GM19467 (cell line): ENCODE results near the gene MLC1.

Source experiments
- ATAC-seq: cut with Tn5 transposase; IDR thresholded peaks from one replicate; pipeline ENCODE4 v1.9.1; 2021; ENCODE audit warnings: mild to moderate bottlenecking, moderate library complexity; ENCODE audit not compliant: unreplicated experiment

MLC1 gene

DNA sequence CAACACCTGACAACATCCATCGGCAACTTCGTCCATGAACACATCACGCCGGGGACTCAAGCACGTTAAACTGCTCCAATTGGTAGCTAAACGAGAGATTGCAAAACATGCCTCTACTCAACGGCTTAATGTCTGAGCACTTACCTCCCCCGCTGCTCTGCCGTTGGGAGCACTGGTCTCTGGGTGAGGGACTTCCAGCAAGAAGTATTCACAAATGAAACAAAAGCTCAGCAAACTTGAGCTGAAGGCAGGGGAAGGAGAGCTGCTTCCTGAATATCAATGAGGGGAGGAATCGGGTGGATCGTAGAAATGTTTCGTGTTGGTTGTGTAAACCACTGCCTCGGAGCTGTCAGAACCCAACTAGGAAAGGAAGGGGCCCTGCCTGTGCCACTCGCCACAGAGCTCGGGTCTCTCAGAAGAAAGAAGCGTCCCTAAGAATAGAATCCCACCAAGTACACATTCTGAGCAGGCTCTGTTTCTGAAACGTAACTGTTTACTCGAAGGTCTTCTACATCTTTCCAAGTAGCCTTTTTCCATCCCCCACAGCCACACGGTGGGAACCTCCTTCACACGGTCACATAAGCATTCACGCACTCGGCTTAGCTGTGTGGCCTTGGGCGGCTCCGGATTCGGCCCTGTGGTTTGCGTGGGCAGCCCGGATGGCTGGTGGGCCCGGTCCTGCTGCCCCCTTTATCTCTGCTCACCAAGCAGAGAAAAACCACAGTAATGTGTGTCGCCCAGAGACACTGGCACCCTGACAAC, at the start of gene MLC1:
MLC1 (minus strand) TSS at position 216 of the 762 bp plus-strand sequence. CDS start 524 bp downstream, outside the sequence.
- no peak for ATAC-seq

DNA sequence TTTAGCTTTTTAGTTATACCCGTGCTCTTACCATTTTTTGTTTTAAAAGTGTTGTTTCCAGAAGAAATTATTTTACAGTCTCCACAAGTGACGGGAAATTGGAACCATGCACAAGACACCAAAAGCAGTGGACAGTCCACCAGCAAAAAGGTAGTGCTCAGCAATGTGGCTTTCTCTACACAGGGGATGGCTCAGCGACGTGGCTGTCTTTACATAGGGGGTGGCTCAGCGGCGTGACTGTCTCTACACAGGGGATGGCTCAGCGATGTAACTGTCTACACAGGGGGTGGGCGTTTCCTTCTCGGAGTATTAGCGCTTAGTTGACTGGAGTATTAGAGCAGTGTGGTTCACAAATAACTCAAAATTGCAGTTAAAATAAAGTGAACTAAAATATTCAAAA, 49.3 kb upstream of the MLC1 start:
- no peak for ATAC-seq

DNA sequence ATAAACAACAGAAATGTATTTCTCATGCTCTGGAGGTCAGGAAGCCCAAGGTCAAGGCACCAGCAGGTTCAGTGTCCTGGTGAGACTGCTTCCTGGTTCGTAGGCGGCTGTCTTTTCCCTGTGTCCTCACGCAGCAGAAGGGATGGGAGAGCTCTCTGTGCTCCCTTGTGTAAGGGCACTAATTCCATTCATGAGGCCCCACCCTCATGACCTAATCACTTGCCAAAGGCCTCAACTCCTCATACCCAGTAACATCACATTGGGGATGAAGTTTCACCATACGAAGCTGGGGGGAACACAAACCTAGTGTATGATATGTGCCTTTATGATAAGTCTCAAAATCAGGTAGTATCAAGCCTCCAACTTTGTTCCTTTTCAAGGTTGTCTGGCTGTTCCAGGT, 46.7 kb upstream of the MLC1 start:
- ATAC-seq = no peak

DNA sequence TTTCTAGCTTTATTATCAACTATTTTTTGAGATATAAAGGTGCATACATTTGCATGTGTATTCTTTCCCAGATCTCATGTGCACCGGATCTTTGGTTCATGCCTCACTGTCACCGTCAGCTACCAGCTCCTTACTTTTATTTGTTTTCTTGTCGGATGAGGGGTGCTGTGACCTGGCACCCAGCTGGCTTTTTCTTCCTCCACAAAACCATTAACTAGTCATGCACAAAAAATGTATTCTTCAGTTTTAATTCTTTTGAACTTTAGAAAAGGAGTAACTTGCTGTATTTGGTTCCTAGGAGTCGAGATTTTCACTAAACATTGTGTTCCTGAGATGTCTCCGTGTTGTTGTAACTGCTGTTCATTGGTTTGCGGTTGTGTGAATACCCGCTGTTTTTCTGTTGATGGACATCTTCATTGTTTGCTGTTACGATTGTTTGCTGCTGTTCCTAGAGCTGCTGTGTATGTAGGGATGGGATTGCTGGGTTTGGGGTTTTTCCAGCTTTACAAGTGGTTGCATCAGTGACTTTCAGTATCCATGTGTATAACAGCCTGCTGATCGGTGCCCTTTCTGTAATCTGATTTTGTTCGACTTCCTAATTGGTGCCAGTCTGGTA, 44.0 kb upstream of the MLC1 start:
- ATAC-seq = no peak

DNA sequence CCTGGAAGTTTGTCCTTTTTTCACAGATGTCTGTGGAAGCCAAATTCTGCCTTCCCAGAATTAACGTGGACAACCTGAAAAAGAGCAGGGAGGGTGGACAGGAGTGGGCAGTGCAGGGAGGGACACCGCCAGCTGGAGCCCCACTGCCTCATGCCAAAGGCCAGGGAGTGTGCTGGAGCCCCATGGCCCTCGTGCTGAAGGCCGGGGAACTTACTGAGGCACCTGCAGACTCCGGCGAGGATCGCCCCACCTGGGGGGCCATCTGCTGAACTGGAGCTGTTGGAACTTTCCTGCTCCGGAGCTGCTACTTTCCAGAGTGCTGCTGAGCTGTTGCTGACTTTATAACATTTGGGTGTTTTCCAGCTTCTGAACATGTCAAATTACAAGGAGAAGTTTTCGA, 39.8 kb upstream of the MLC1 start:
- ATAC-seq = no peak

DNA sequence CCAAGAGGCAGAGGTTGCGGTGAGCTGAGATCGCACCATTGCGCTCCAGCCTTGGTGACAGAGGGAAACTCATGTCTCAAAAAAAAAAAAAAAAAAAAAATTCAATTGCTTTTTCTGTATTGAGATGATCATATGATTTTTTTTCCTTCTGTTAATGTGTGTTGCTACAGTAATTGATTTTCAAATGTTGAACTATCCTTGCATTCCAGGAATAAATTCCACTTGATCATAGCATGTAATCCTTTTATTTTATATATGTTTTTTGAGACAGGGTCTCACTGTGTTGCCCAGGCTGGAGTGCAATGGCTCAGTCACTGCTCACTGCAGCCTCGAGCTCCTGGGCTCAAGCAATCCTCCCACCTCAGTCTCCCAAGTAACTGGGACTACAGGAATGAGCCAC, 37.9 kb upstream of the MLC1 start:
- no peak for ATAC-seq

DNA sequence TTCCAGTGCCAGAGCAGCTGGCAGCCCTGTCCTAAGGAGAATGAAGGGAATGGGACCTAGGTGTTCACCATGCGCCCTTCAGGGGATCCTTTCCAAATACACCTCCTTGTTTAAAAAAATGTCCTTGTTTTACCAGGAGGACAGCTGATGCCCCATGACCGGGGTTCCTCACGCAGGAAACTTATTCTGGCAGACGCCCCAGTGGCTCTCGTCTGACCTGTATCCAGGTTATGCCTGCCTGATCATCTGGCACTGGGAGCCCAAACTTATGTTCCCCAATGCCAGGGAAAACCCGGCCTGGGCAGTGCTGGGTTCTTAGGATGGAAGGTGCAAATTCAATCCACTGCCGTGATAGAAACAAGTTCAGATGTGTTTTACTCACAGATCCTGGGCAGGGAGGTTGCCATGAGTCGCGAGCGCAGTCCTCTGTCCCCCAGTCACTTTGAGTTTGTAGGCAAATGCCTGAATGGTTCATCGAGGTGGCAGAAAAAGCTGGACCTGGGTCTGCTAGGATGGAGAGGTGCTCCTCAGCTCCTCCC, 36.0 kb upstream of the MLC1 start:
- no peak for ATAC-seq

DNA sequence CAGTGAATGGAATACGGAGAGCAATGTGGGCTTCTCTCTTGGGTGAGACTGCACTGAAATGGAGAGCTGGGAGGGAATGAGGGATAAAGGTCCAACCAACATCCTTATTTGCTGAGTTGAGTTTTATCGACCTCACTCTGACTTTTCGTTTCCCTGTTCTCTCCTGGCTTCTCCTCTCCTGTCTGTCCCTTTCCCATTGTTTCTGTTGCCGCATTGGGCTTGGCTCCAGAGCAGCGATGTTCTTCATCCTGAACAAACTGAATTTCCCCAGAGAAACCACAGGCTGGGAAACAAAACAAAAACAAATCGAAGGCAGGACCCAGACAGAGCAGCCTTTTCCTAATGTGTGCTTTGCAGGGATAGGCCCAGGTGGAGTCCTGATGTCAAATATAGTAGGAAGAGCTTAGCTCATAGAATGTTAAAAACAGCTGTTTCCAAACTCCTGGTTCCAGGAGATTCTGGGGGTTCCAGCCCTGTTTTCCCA, 34.6 kb upstream of the MLC1 start:
- ATAC-seq = no peak

DNA sequence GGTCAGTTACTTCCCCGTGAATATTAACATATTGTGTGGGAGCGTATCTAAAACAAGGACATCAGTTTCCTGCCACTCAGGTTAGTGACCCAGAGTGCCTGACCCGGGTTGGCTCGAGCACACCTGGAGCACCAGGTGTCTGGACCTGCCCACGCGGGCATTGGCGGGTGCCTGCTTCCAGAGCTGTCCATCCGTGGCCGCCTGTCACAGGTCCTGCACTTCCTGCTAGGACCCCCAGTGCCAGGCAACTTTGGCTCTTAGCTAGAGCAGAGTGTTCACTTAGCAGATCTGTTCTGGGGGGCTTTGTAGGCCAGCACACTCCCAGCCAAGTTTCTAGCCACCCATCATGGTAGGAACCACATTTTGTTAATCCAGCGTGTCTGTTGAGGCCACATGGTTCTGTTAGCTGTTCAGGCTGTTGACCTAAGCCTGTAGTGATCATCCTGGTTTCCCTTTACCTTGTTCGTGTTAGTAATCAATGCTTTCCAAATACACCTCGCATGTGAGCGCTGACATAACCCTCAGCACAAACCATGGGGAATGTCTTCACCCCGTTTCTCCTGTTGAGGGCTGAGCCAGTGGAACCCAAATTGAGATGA, 34.0 kb upstream of the MLC1 start:
- no peak for ATAC-seq

DNA sequence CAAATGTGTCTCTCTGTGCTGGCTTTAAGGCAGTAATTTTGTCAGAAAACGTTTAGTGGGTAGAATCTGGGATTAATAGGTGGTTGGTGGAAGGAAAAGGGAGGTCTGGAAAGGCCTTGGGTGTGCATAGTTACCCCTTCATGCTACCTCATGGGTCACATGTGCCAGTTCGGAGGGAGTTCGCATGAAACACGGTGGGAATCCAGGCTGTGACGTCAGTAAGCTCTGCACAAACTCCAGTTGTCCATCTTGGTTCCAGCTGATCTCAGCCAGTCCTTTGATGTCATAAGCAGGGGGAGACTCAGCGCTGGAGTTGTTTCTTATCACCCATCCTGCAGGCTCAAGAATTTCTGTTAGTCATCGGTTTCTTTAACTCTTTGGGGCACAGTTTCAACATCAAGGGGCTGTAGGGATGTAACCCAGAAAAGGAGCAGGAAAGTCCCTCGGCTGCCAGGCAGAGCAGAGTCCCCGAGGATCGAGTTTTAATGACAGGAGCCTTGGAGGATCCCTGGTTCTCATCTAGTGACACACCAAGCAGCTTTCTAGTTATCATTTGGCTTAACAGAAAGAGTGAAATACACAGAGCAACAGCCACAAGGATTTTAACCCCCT, 33.4 kb upstream of the MLC1 start:
- no peak for ATAC-seq

DNA sequence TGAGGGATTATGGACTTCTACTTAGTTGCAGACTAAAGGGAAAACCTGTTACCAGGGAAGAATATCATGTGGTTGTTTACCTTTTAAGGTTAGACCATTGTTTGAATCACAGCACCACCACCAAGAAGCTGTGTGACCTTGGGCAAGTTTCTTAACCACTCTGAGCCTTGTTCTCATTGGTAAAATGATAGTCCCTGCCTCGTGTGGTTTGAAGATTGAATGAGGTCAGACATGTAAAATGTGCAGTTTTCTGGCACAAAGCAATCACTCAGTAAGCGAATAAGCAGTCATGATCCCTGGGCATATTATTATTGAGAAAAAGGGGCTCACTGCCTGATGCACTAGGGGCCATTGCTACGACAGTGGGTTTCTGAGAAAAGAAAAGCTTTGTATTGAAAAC, 32.9 kb upstream of the MLC1 start:
- no peak for ATAC-seq

DNA sequence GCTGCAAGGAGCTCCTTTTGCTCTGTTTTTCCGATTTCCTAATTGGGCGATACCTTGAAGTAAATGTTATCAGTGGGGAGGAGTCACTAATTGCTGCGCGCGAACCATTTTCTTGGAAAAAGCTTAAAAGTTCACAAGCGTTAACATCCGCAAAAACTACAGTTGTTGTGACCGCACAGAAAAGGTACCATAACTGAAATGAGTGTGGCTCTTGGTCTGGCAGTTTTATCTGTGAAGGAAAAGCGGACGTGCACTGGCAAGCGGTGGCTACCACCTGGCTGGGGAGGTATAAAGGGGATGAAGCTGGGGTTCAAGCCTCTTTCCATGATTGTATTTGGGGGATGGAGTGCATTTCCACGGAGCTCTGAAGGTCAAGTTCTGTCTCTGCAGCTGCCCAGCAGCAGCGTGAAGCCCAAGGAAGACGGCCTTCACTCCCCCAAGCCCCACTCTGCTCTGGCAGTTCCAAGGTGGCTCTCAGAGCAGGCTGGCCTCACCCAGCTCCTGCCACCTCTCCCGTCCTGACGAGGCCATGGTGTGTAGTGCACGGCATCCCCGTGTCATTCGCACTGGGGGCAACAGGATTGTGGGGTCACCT, 32.0 kb upstream of the MLC1 start:
- no peak for ATAC-seq

DNA sequence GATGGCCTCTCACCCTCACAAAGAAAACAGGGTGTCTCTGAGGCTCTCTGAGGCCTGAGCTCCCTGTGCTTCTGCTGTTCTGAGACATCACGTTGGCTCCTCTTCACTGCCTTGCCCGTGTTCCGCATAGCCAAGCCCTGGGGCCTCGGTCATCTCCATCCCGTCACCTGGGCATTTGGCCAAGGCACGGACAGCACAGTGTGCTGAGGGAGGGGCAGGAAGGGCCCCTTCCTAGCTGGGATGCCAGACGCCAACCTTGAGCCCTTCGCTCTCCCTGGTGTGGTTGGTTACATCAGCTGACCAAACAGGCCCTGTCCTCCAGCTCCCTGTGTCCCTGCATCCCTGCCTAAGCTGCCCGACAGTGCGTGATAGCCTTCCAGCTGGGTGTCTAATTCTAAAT, 30.5 kb upstream of the MLC1 start:
- no peak for ATAC-seq

DNA sequence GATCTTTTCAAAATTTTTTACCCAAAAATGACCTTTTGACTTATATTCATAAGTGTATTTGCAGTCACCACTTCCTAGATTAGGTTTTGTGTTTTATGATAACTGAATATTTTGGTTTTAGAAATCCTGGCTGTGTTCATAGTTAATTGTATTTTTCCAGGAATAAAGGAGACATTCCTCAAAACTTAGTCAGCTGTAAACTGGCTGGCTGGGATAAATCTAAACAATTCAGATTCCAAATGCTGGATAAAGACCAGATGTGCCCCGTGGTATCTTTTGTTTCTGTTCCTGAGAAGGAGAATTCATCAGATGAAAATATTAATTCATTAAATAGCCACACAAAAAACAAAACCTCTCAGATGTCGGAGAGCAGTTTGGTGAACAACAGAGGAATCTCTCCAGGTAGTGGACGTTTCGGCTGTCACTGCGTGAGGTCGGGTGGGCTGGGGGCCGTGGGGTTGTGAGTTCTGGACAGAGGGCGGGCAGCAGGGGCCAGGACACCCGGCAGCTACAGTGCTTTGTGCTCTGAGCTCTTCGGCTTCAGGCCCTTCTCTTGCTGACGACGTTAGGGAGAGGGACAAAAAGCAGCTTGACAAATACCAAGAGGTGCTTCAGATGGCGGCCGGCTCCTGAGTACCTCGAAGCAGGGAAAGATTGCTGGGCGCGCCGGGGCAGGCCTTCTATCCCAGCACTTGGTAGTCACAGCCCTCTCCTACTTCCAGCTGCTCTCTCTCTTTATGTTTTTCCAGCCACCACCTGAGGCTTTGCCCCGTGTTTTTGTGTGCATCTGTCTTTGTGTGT, 29.2 kb upstream of the MLC1 start:
- no peak for ATAC-seq

DNA sequence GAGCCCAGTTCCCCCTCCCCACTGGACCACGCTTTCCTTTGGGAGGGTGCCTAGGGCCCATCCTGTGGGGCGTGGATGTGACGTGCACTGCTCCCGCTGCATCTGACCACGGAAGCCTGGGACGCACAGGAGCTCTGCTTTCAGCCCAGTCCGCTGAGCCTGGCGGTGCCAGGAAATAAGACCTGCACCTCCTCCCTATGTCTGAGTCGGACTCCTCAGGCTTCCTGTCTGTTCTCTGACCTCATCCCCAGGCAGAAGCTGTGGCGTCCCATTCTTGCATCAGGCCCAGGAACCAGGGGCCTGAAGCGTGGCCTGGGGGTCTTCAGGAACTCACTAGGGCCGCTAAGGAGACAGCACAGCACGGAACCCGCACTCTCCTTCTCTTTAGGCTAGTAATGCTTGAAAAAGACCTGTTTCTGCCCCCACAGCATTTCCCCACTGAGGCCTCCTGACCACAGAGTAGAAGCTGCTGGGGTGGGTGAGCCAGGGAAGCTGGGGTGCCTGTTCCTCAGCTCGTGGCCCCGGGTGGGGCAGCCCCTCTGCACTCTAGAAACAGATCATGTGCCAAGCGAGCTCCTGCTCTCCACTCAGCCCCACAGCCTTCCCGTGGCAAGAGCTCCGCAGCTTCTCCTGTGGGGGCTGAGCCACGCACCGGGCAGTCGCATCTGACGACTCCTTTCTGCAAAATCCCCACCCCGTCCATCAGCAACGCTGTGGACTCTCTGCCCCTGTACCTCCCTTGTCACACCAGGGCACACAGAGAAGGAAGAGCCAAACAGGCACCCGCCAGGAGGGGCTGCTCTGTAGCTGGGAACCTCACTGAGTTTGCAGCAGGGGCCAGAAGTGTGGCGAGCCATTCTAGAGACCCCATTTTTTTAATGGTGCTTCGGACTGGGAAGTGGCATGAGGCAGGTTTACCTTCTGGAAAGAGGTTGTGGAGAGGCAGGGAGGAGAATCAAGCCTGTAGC, 27.2 kb upstream of the MLC1 start:
- no peak for ATAC-seq

DNA sequence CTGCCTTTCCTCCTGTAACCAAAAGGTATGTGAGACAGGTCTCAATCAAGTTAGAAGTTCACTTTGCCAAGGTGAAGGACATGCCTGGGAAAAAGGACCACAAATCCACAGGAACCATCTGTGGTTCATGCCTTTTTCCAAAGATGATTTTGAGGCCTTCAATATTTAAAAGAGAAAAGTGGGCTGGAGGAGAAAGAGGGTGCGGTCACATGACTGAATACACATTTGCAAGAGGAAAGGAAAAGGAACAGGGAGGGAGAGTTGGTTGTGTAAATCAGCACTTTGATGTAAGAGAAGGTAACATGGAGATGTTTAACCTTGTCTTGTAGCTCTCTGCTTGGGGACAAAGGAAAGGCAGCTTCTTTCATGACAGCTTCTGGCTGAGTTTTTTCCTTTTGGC, 25.8 kb upstream of the MLC1 start:
- ATAC-seq = no peak

DNA sequence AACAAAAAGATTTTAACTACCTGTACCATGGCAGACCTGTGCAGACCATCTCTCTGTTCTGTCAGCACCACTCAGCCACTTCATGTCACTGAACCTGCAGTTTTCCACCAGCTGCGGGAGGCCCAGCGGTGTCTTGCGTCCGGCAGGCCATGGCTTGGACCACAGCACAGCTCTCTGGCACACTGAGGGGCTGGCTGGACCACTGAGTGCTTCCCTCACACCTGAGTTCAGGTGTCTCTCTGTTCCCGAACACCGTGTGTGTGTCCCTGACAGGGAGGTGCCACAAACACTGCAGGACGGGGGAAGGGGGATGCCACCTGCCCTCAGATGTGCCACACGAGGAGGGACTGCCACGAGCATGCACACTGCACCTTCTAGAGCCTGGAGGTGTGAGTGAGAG, 22.3 kb upstream of the MLC1 start:
- no peak for ATAC-seq

DNA sequence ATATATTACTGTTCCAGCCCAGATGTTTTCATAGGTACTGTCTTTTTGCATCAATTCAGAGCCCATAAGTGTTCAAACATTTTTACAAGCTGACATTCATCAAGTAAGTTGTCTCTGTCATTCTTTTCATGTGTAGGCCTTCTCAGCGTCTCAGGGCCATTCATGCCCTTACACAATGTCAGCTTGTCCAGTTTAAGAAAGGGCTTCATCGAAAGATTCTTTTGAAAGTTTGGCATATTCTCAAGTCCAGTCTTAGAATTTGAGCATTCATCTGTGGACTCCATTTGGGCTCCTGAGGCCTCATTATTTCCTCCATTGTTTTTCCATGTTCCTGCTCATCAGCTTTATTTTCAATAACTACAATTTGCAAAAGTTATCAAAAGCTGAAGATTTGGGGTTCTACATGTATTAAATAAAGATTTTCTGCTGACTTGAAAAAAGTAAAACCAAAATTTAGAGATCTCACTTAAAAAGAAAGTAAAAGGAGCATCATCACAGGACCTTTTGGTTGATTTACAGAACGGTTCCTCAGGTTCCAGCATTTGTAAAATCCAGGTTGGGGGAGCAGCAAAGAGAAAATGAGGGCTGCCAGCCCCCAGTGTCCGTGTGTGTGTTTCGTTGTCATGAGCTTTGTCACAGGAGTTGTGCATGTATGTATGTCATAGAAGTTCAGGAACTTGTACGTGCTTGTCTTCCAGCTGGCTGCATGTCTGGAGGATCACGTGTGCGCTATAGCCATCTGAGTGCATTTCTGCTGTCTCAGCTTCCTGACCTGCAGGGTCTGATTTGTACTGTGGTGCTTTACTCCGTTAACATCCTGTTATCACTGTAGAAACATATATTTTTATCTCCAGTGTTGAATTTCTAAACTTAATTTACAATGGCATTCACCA, 20.2 kb upstream of the MLC1 start:
- ATAC-seq = no peak
